IMR-90 (cell line): ENCODE data around the gene WWC1. TPM values are rescaled to one million over a fixed set of nuclear protein-coding genes. Genes with fewer than 3 reads are reported as not detected.

Source experiments
- ATAC-seq: fragments of 200-7000 bp; cut with Tn5 transposase; 2 replicates; pipeline ENCODE4 v1.9.1; 2020; ENCODE audit warnings: low read depth, mild to moderate bottlenecking, moderate library complexity
- BruUV-seq: library from RNA; stranded (reverse); fragments of 400-500 nt; replicated peaks from 2 replicates; lab custom pipeline; 2021; lab: Mats Ljungman, UMichigan
- CTCF ChIA-PET: fragments of 300-600 bp; formaldehyde crosslinking; extraction: SDS; loops from one replicate; lab custom pipeline; 2021; ENCODE audit warnings: antibody characterized with exemption; lab: Yijun Ruan, JAX
- POLR2A ChIA-PET: fragments of 300-600 bp; sonication (Branson Sonifier 250); formaldehyde crosslinking; loops from one replicate; lab custom pipeline; 2022; ENCODE audit warnings: antibody characterized with exemption; ENCODE audit not compliant: unreplicated experiment; lab: Charles Lee
- DNase-seq: peaks from one replicate; pipeline ENCODE4 v3.0.0; 2013
- H2AFZ ChIP-seq: replicated peaks from 2 replicates; pipeline ENCODE3; 2013; ENCODE audit warnings: low read length, mild to moderate bottlenecking; ENCODE audit not compliant: poor library complexity
- H2AK5ac ChIP-seq: 2 replicates; pipeline ENCODE4 v1.6.1; 2013; ENCODE audit warnings: low read depth, low read length, inconsistent platforms
- H2AK9ac ChIP-seq: replicated peaks from 2 replicates; pipeline ENCODE3; 2013; ENCODE audit warnings: mild to moderate bottlenecking, low read depth, low read length, moderate library complexity; ENCODE audit not compliant: poor library complexity
- H2BK120ac ChIP-seq: 2 replicates; pipeline ENCODE4 v1.6.1; 2013; ENCODE audit warnings: low read depth, low read length, inconsistent platforms
- H2BK15ac ChIP-seq: 3 replicates; pipeline ENCODE4 v1.6.1; 2013; ENCODE audit warnings: low read depth, low read length, inconsistent platforms
- H2BK20ac ChIP-seq: 2 replicates; pipeline ENCODE4 v1.6.1; 2013; ENCODE audit warnings: low read depth, mild to moderate bottlenecking, inconsistent platforms, low read length, moderate library complexity
- H2BK5ac ChIP-seq: 2 replicates; pipeline ENCODE4 v1.6.1; 2013; ENCODE audit warnings: mild to moderate bottlenecking, low read depth, low read length, inconsistent platforms; ENCODE audit not compliant: poor library complexity, severe bottlenecking
- H3K14ac ChIP-seq: replicated peaks from 2 replicates; pipeline ENCODE4 v1.6.1; 2013; ENCODE audit warnings: low read depth, low read length, inconsistent platforms
- H3K18ac ChIP-seq: 2 replicates; pipeline ENCODE4 v1.6.1; 2013; ENCODE audit warnings: low read depth, low read length, control low read depth
- H3K23ac ChIP-seq: 2 replicates; pipeline ENCODE4 v1.6.1; 2013; ENCODE audit warnings: low read depth, low read length, inconsistent platforms
- H3K27ac ChIP-seq: 2 replicates; pipeline ENCODE4 v1.5.1; 2013; ENCODE audit warnings: mild to moderate bottlenecking, control low read depth, low read length; ENCODE audit not compliant: insufficient read depth
- H3K27me3 ChIP-seq: 2 replicates; pipeline ENCODE4 v1.6.1; 2013; ENCODE audit warnings: low read length; ENCODE audit not compliant: control insufficient read depth, insufficient read depth
- H3K36me3 ChIP-seq: 2 replicates; pipeline ENCODE4 v1.6.1; 2013; ENCODE audit warnings: low read length, mixed read lengths; ENCODE audit not compliant: control insufficient read depth, insufficient read depth
- H3K4ac ChIP-seq: 2 replicates; pipeline ENCODE4 v1.6.1; 2013; ENCODE audit warnings: low read depth, low read length, inconsistent platforms
- H3K4me1 ChIP-seq: 2 replicates; pipeline ENCODE4 v1.6.1; 2013; ENCODE audit warnings: low read length, mixed read lengths; ENCODE audit not compliant: control insufficient read depth, insufficient read depth
- H3K4me2 ChIP-seq: 2 replicates; pipeline ENCODE4 v1.6.1; 2013; ENCODE audit warnings: low read depth, mild to moderate bottlenecking, control low read depth, low read length, moderate library complexity
- H3K4me3 ChIP-seq: 2 replicates; pipeline ENCODE4 v1.5.1; 2013; ENCODE audit warnings: low read depth, mild to moderate bottlenecking, control low read depth, low read length, moderate library complexity; ENCODE audit not compliant: insufficient read depth
- H3K56ac ChIP-seq: 2 replicates; pipeline ENCODE4 v1.6.1; 2013; ENCODE audit warnings: low read length, inconsistent platforms; ENCODE audit not compliant: insufficient read depth; ENCODE audit errors: extremely low read depth
- H3K79me1 ChIP-seq, 2 experiments: 2 replicates each; pipeline ENCODE4 v1.6.1; 2013; ENCODE audit warnings: low read length in 2 of 2, inconsistent platforms in 1 of 2, low read depth in 1 of 2
- H3K9ac ChIP-seq: 2 replicates; pipeline ENCODE4 v1.6.1; 2013; ENCODE audit warnings: low read depth, low read length, control low read depth
- H3K9me1 ChIP-seq: 2 replicates; pipeline ENCODE4 v1.6.1; 2013; ENCODE audit warnings: low read length, inconsistent platforms; ENCODE audit not compliant: insufficient read depth
- H3K9me3 ChIP-seq: 2 replicates; pipeline ENCODE4 v1.6.1; 2013; ENCODE audit warnings: low read length; ENCODE audit not compliant: control insufficient read depth, insufficient read depth
- H4K20me1 ChIP-seq: 2 replicates; pipeline ENCODE4 v1.6.1; 2013; ENCODE audit warnings: low read length, inconsistent platforms; ENCODE audit not compliant: insufficient read depth
- H4K5ac ChIP-seq: 2 replicates; pipeline ENCODE4 v1.6.1; 2013; ENCODE audit warnings: mild to moderate bottlenecking, low read depth, low read length, control low read depth
- H4K8ac ChIP-seq, 2 experiments: 2 replicates each; pipeline ENCODE4 v1.6.1; 2013; ENCODE audit warnings: low read depth in 2 of 2, low read length in 2 of 2, control low read depth in 1 of 2, inconsistent platforms in 1 of 2
- H4K91ac ChIP-seq: 2 replicates; pipeline ENCODE4 v1.6.1; 2013; ENCODE audit warnings: low read depth, low read length, inconsistent platforms; ENCODE audit not compliant: insufficient read depth
- BHLHE40 ChIP-seq: fragments of 150-350 bp; IDR thresholded peaks from 2 replicates; pipeline ENCODE4 v1.6.1; 2016; ENCODE audit warnings: mild to moderate bottlenecking, low read depth, low read length
- CEBPB ChIP-seq: IDR thresholded peaks from 2 replicates; pipeline ENCODE4 v1.6.1; 2012; ENCODE audit warnings: low read depth, low read length, improper control_type of control experiment
- CHD1 ChIP-seq: IDR thresholded peaks from 2 replicates; pipeline ENCODE4 v1.6.1; 2012; ENCODE audit warnings: low read depth, low read length, improper control_type of control experiment
- CTCF ChIP-seq: conservative IDR thresholded peaks from 2 replicates; pipeline ENCODE4 v1.5.1; 2012; ENCODE audit warnings: mild to moderate bottlenecking, low read depth, low read length, improper control_type of control experiment
- ELK1 ChIP-seq: fragments of 150-350 bp; IDR thresholded peaks from 2 replicates; pipeline ENCODE4 v1.6.1; 2016; ENCODE audit warnings: low read depth, mild to moderate bottlenecking, low read length, moderate library complexity, borderline replicate concordance
- FOS ChIP-seq: fragments of 150-350 bp; IDR thresholded peaks from 2 replicates; pipeline ENCODE4 v1.6.1; 2016; ENCODE audit warnings: low read depth, low read length
- MAFK ChIP-seq: IDR thresholded peaks from 2 replicates; pipeline ENCODE4 v1.6.1; 2012; ENCODE audit warnings: low read depth, low read length, improper control_type of control experiment
- MAZ ChIP-seq: IDR thresholded peaks from 2 replicates; pipeline ENCODE4 v1.6.1; 2012; ENCODE audit warnings: low read depth, mild to moderate bottlenecking, low read length, improper control_type of control experiment, moderate library complexity, borderline replicate concordance
- MXI1 ChIP-seq: IDR thresholded peaks from 2 replicates; pipeline ENCODE4 v1.6.1; 2012; ENCODE audit warnings: low read depth, mild to moderate bottlenecking, low read length, moderate library complexity, borderline replicate concordance
- POLR2A ChIP-seq: IDR thresholded peaks from 2 replicates; pipeline ENCODE4 v1.6.1; 2012; ENCODE audit warnings: mild to moderate bottlenecking, low read depth, low read length
- RAD21 ChIP-seq: IDR thresholded peaks from 2 replicates; pipeline ENCODE4 v1.6.1; 2012; ENCODE audit warnings: low read length, improper control_type of control experiment
- RCOR1 ChIP-seq: IDR thresholded peaks from 2 replicates; pipeline ENCODE4 v1.6.1; 2012; ENCODE audit warnings: mild to moderate bottlenecking, low read length, improper control_type of control experiment; ENCODE audit not compliant: insufficient replicate concordance
- RFX5 ChIP-seq: IDR thresholded peaks from 2 replicates; pipeline ENCODE4 v1.8.0; 2012; ENCODE audit warnings: low read depth, mild to moderate bottlenecking, low read length, moderate library complexity
- SMC3 ChIP-seq: fragments of 150-350 bp; IDR thresholded peaks from 2 replicates; pipeline ENCODE4 v1.6.1; 2016; ENCODE audit warnings: low read depth, mild to moderate bottlenecking, antibody characterized with exemption, low read length, moderate library complexity
- USF2 ChIP-seq: fragments of 150-350 bp; IDR thresholded peaks from 2 replicates; pipeline ENCODE4 v1.6.1; 2017; ENCODE audit warnings: mild to moderate bottlenecking, antibody characterized with exemption, low read length, low read depth
- WGBS, 2 experiments: methylation state at CpG; one replicate each; pipeline versions ENCODE4 v1.1.5 to v1.1.7; 2013; ENCODE audit warnings: missing lambda C conversion rate in 2 of 2; ENCODE audit not compliant: insufficient read length in 1 of 2; ENCODE audit errors: extremely low coverage in 2 of 2; 5-methylcytosine and 5-hydroxymethylcytosine counted together
- dilution Hi-C: fragments of 300-500 bp; cut with HindIII; formaldehyde crosslinking; loops from one replicate; pipeline ENCODE4 v1.14.3; 2018; ENCODE audit warnings: low sequenced_read_pairs; ENCODE audit not compliant: unreplicated experiment
- in situ Hi-C: fragments of 300-500 bp; cut with MboI; formaldehyde crosslinking; loops from 3 replicates; pipeline ENCODE4 v1.14.3; 2019; ENCODE audit warnings: low sequenced_read_pairs, inconsistent platforms, mixed read lengths
- intact Hi-C: fragments of 100-400 bp; cut with micrococcal nuclease; formaldehyde crosslinking; loops from 2 replicates; pipeline ENCODE4 v1.10.0; 2022
- polyA plus RNA-seq, 3 experiments: library from polyadenylated mRNA; depleted of rRNA; stranded (reverse); fragments of >200 nt; gene quantifications; 2 replicates each; pipeline ENCODE4 v1.2.3, GENCODE V29; 2012; ENCODE audit warnings: low replicate concordance in 1 of 3
- total RNA-seq: library from RNA; depleted of rRNA; stranded (reverse); fragments of >200 nt; gene quantifications from 2 replicates; pipeline ENCODE4 v1.2.3, GENCODE V29; 2012

The WWC1 gene
- total and polyA plus RNA-seq, 2 of the 4 experiments (the other 2 are of a cell fraction), result 9.1 to 10.3 TPM

GRCh38 chr5:168300326-168301182 is 9.1 kb downstream of the WWC1 start:
- CTCF ChIA-PET, result no interaction called here
- no TSS peak for BruUV-seq
- ATAC-seq, result no peak
- no peak for TF ChIP-seq RAD21
- no peak for TF ChIP-seq SMC3
- TF ChIP-seq RCOR1, result no peak
- no peak for TF ChIP-seq USF2
- TF ChIP-seq RFX5, result no peak
- TF ChIP-seq MAZ, result no peak
- TF ChIP-seq CTCF, result no peak
- no peak for TF ChIP-seq POLR2A
- TF ChIP-seq BHLHE40, result no peak
- TF ChIP-seq CEBPB, result no peak
- no peak for TF ChIP-seq MXI1
- TF ChIP-seq ELK1, result no peak
- TF ChIP-seq FOS, result no peak
- TF ChIP-seq MAFK, result no peak
- no peak for TF ChIP-seq CHD1

More at GRCh38 chr5:168300326-168301182, 9.1 kb downstream of the WWC1 start:
- H3K23ac ChIP-seq, result no peak overlapping the region
- no peak overlapping the region for H3K14ac ChIP-seq
- H3K4me2 ChIP-seq, result no peak overlapping the region
- H2BK15ac ChIP-seq, result no peak overlapping the region
- H2BK20ac ChIP-seq, result no peak overlapping the region
- no peaks in the 10 kb centered on the region for H3K9me3 ChIP-seq
- H3K18ac ChIP-seq, result no peak overlapping the region
- H3K4me3 ChIP-seq, result no peak overlapping the region
- dilution Hi-C loops (no loop called here), in situ Hi-C loops (no loop called here), intact Hi-C loops (no loop called here)
- no peak overlapping the region for H3K27ac ChIP-seq
- H3K79me1 ChIP-seq, result peaks cover 40 to 48% of the 10 kb centered on the region in 2 experiments
- no peak overlapping the region for H4K5ac ChIP-seq
- H3K36me3 ChIP-seq, result no peaks in the 10 kb centered on the region
- no peak overlapping the region for H3K56ac ChIP-seq
- no peak overlapping the region for H2AFZ ChIP-seq
- H3K9me1 ChIP-seq, result peaks cover 5% of the 10 kb centered on the region
- no peak overlapping the region for H2AK5ac ChIP-seq
- no peak overlapping the region for H2BK120ac ChIP-seq
- H3K4me1 ChIP-seq, result peaks cover 14% of the 10 kb centered on the region
- 90% methylated on average over 2 of the region's 11 CpGs; no CpG with 5 or more reads in 1 of the 2 experiments for whole genome bisulfite sequencing, 2 experiments
- H3K27me3 ChIP-seq, result no peaks in the 10 kb centered on the region
- no peak overlapping the region; the same call in 1 of the 2 replicates for H4K91ac ChIP-seq
- H2AK9ac ChIP-seq, result no peak overlapping the region
- H3K9ac ChIP-seq, result no peak overlapping the region
- H4K20me1 ChIP-seq, result no peaks in the 10 kb centered on the region
- no peak overlapping the region for H2BK5ac ChIP-seq
- no peak for DNase-seq
- no peak overlapping the region for H3K4ac ChIP-seq
- H4K8ac ChIP-seq, result no peak overlapping the region
- POLR2A ChIA-PET, result no interaction called here
